ENCODE results near the gene STK25. TPM values are rescaled to one million over a fixed set of nuclear protein-coding genes. Genes with fewer than 3 reads are reported as not detected.
"Not testable (repeated sequence)": the region's sequence is repeated elsewhere in the genome, so short reads cannot be mapped to it uniquely, and the experiment has no call there.

STK25 gene
- polyA plus RNA-seq, 3 donors, result 116 to 169 (median 146) TPM

DNA sequence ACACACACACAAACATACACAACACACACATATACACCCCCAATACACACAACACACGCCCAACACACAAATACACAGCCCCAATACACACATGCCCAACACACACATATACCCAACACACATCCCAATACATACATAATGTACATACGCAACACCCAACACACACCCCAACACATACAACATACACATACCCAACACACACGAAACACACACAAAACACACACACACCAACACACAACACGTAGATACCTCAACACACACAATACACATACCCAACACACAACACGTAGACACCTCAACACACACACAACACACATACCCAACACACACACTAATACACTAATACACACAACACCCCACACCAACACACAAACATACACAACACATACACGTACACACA is 8.9 kb upstream of the STK25 start:
- WGBS, 3 donors, result 90 to 93% (median 92%) methylated on average over 6 of the region's 6 CpGs
- H3K27ac ChIP-seq (ENCODE audit: low read depth, low read length), result no peak overlapping the region

DNA sequence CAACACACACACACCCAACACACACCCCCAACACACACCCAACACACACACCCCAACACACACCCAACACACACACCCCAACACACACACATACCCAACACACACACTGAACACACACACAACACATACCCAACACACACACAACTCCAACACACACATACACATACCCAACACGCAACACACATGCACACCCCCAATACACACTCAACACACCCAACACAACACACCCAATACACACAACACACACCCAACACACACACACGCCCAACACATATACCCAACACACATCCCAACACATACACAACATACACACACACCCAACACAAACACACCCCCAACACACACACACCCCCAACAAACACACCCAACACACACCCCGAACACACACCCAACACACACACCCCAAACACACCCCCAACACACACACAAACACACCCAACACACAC is 8.2 kb upstream of the STK25 start:
- WGBS, 3 donors, result 96 to 98% (median 96%) methylated on average over 3 of the region's 3 CpGs
- no peak overlapping the region for H3K27ac ChIP-seq (ENCODE audit: low read depth, low read length)

DNA sequence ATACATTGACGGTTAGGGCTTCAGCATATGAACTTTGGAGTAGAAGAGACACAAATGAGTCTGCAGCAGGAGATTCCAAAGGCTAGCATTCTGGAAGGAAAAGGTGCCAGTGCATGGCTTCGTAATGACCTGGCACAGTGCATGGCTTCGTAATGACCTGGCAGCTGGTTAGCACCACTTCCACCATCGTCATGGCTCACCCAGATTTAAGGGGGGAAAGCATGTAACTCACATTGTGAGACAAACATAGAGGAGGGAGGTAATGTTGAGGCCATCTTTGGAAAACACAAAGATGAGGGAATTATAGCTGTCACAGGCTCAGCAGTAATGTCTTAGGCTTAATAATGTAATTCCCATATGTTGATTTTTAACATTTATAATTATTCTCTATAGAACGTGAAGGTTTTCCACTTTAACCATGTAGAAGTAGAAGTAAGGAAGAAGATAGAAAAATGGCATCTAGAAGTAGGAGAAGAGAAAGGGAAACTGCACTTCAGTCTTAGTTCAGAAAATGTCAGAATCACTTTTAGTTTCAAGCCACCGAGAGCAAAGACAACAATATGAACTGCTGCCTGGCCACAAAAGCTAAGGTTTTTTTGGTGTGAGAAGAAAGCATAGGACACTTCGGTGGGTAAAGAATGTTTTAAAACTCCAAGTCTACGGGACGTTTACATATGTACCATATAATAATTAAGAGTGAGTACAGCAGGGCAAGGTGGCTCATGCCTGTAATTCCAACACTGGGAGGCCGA is 6.8 kb upstream of the STK25 start:
- 58 to 78% (median 68%) methylated on average over 10 of the region's 10 CpGs for WGBS, 3 donors
- H3K27ac ChIP-seq (ENCODE audit: low read depth, low read length), result no peak overlapping the region

DNA sequence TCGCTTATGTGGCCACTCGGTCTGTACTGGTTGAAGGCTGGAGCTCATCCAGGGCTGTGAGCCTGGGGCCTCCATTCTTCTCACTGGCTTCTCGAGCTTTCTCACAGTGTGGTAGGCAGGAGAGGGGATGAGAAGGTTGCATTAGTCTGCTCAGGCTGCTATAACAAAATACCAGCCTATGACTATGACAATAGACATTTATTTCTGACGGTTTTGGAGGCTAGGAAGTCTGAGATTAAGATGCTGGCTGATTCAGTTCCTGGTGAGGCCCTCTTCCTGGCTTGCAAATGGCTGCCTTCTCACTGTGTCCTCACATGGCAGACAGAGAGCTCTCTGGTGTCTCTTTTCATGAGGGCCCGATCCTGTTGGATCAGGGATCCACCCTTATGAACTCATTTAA is 6.2 kb upstream of the STK25 start:
- H3K27ac ChIP-seq (ENCODE audit: low read depth, low read length), result no peak overlapping the region
- WGBS, 3 donors, result 73 to 82% (median 74%) methylated on average over 5 of the region's 5 CpGs

DNA sequence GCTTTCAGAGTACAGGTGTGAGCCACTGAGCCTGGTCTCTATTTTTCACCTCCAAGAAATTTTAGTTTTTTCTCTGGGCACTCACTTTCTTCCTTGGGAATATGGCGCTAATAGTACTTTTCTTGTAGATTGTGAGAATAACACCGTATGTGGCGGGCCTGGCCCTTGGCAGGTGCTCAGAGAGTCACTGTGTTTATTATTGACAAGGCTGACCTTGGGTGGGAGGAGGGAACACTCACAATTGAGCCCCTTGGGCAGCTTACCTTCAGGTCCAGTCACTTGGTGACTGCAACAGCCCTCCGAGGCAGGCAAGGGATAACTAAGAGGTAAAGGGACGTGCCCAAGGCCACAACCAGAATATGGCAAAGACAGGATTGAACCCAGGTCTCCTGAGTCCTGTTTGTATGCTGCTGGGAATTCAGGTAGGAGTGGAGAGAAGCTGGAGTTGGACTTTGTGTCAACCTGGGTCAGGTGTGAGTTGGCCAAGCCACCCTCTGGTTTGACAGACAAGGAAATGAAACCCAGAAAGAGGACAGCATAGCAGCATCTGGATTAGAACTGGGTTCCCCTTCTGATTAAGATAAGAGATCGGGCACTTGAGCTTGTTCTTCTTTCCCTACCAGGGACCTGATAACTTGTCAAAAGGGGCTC is 2.8 kb upstream of the STK25 start:
- H3K27ac ChIP-seq (ENCODE audit: low read depth, low read length), result no peak overlapping the region
- 48 to 96% (median 96%) methylated on average over 6 of the region's 6 CpGs for WGBS, 3 donors

DNA sequence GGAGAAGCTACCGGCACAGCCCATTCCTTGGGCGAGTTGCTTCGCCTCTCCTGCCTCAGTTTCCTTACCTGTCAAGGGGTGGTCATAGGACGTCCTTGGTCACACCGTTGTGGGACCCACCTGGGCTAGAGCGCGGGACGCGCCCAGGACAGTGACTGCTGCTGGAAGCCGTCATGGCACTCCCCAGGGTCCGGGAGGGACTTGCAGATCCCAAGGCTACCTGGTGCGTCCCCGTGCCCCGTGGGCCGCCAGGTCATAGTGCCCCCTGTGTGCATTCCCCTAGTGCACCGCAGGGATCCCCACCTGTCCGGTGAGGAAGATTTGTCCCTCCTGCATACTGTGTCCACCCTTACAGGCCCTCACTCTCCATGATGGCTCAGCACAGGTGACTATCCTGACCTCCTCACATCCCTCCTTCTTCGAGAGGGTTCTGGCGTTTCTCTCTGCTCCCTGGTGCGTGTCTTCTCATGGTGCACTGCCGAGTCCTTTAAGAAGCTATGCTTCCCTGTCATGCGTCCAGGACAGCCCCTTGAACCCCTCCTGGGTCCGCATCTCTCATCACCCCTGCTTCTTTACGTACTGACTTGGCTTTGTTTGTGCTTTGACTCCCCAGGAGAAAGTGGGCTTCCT is 886 bp upstream of the STK25 start:
- WGBS, 3 donors, result 19 to 27% (median 25%) methylated on average over 24 of the region's 24 CpGs
- H3K27ac ChIP-seq (ENCODE audit: low read depth, low read length), result no peak overlapping the region

DNA sequence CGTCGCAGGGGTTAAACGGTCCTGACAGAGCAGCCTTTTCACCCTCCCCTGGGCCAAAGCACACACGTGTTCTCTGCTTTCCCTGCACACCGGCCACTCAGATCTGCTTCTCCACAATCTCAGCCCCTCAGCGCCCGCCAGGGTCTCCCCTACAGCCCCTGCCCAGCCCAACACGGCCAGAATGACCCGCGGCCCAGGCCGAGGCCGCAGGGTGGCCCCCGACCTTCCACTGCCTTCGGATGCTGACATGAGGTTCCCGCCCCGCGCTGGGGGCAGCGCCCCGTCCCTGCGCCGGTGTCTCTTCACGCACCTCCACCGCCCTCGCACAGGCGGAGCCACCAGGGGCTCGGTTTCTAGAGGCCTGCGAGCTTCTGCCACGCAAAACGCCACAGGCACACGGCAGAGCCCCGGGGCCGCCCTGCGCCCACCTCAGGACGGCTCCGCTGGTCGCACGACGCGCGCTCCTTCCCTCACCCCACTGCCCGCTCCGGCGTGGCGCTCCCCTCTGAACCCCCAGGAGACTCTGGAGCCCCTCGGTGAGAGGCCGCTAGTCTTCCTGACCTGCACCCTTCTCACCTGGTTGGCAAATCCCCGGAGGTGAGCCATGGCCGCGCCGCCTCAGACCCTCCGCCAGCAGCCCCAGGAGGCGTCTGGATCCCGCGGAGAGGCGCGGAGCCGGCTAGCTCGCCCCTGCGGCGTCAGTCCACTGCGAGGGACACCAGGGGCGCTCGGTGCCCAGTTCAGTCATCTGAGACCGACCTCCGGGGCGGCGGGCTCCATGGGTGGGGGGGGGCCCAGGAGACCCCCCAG is 749 bp downstream of the STK25 start:
- WGBS, 3 donors, result 1% methylated on average over 67 of the region's 67 CpGs
- no peak overlapping the region for H3K27ac ChIP-seq (ENCODE audit: low read depth, low read length)

DNA sequence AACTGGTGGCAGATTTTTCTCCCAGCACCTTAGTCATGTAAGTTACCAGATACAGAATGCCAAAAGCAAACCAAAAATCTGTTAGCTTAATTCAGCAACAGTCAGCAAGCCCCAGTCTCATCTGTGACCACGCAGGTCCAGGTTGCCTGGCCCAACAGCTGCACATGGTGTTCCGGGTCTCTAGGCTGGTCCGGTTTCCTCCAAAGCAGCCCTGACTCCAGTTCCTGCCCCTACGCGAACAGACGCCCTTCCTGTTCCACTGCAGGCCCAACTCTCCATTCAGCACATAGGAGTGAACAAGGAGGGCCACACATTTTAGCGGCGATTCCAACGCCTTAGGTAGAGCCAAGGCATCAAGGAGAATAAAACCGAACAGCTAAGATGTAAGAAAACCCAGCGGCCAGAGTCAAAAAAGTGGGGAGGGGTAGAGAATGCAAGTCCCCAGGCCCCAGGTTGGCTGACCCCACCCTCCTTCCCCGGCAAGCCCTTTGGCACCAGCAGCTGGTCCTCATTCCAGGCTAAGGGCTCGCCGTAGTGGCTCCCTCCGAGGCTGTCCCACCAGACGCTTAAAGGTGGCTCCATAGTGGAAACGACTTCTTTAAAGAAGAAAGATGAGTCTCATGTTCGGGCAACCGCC is 1.5 kb downstream of the STK25 start:
- WGBS, 3 donors, result 40 to 53% (median 47%) methylated on average over 19 of the region's 19 CpGs
- H3K27ac ChIP-seq (ENCODE audit: low read depth, low read length), result no peak overlapping the region

DNA sequence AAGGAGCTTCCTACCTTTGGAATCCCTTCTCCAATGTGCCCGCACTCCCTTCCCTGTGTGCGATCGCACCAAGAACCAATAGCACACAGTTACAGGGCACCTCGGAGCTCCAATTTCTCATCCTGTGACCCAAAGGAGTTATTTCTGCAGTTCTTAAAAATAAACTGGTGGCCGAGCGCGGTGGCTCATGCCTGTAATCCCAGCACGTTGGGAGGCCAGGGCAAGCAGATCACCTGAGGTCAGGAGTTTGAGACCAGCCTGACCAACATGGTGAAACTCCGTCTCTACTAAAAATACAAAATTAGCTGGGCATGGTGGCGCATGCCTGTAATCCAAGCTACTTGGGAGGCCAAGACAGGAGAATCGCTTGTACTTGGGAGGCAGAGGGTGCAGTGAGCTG is 2.1 kb downstream of the STK25 start:
- 94 to 96% (median 95%) methylated on average over 11 of the region's 11 CpGs for WGBS, 3 donors
- not testable (repeated sequence) for H3K27ac ChIP-seq (ENCODE audit: low read depth, low read length)

DNA sequence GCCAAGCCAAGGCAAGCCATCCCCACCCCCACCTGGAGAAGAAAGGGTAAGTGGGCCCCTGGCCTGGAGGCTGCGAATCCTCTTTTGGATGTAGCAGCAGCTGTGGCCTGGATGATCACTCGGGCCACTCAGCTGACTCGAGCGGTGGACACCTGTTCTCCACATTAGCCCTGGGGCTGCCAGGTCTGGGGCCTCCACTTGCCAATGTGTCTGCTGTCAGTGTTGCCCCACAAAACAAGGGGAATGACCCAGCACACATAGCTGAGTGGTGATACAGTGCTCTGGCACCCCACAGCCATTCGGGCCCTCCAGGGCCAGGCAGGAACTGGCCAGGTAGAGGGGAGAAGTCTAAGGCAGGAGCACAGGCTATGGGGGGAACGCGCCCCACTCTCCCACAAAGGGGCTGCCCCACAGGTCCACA is 2.6 kb downstream of the STK25 start:
- 90 to 91% (median 90%) methylated on average over 7 of the region's 7 CpGs for WGBS, 3 donors
- no peak overlapping the region for H3K27ac ChIP-seq (ENCODE audit: low read depth, low read length)

DNA sequence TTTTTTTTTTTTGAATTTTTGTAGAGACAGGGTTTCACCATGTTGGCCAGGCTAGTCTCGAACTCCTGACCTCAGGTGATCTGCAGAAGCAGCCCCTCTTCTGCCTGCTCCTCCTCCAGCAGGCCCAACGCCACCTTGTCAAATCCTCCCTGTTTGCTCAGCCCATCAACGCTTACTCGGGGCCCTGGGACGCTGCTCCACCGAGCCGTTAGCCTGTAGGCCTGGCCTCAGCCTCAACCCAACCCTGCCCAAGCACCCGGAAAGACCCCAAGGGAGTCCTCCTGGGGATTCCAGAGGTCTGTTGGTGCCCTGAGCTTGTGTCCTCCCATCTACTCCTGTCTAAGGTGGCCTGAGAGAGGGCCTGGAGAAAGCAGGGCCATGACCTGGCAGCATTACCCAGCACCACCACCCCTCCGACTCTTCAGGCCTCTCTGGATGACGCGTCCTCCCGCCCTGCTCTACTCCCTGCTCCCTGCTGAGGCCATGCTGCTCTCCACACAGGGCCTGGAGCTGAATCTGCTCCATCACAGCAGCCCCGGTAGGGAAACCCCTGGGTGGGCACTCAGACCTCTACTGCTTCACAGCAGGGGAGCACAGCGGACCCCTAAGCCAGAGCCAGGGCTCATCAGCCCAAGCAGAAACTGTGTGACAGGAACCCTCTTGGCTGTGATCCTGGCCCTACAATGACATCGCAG is 3.2 kb downstream of the STK25 start:
- H3K27ac ChIP-seq (ENCODE audit: low read depth, low read length), result no peak overlapping the region
- WGBS, 3 donors, result 81 to 88% (median 86%) methylated on average over 15 of the region's 15 CpGs

DNA sequence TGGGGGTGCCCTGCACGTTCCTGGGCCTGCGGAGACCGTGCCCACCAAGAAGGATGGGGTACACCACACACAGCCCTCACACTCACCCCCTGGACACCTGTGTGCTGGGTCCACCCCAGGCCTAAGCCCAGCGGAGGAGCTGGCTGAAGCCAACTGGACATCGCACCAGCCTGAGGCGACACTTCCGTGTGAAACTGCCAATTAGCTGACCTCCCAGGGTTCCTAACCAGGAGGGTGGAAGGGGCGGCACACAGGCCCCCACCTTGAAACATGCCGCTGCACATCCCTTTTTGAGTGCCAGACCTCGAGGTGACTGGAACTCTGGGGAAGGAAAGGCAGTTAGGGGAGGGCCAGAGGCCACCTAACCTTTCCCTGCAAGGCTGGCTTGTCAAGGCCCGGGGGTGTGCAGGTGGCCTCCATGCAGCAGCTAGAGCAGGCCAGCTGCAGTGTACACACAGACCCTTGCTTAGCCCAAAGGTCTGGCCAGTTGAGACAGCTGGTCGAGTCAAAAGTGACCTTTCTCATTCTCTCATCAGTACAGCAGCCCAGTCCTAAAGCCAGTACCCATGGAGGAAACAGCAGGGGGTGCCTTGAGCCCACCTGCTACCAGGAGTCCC is 4.5 kb downstream of the STK25 start:
- 83 to 87% (median 84%) methylated on average over 12 of the region's 12 CpGs for WGBS, 3 donors
- no peak overlapping the region for H3K27ac ChIP-seq (ENCODE audit: low read depth, low read length)

DNA sequence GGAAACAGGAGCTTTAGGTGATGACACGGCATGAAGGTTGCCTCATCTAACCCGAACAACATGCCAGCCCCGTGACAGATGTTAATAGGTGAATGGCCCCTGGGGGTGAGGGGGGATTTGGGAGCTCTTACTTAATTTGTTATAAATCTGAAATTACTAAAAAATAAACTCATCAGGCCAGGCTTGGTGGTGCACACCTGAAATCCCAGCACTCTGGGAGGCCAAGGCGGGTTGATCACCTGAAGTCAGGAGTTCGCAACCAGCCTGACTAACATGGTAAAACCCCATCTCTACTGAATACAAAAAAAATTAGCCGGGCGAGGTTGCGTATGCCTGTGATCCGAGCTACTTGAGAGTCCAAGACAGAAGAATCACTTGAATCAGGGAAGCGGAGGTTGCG is 6.1 kb downstream of the STK25 start:
- 94 to 98% (median 97%) methylated on average over 11 of the region's 11 CpGs for WGBS, 3 donors
- H3K27ac ChIP-seq (ENCODE audit: low read depth, low read length), result no peak overlapping the region

DNA sequence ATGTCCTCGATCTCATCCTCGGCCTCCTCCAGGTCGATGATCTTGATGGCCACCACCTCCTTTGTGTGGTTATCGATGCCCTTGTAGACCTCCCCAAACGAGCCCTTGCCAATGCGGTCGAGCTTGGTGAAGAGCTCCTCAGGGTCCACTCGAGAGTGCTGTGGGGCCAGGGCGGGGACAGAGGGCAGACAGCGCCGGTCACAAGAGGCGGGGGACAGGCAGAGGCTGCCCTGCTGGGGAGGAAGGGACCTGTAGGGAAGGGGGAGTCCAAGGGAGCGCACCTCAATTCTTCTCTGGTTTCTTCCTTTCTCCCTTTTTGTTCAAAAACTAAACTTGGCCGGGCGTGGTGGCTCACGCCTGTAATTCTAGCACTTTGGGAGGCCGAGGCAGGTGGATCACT is 6.8 kb downstream of the STK25 start:
- no peak overlapping the region for H3K27ac ChIP-seq (ENCODE audit: low read depth, low read length)
- 94 to 96% (median 95%) methylated on average over 17 of the region's 17 CpGs for WGBS, 3 donors

DNA sequence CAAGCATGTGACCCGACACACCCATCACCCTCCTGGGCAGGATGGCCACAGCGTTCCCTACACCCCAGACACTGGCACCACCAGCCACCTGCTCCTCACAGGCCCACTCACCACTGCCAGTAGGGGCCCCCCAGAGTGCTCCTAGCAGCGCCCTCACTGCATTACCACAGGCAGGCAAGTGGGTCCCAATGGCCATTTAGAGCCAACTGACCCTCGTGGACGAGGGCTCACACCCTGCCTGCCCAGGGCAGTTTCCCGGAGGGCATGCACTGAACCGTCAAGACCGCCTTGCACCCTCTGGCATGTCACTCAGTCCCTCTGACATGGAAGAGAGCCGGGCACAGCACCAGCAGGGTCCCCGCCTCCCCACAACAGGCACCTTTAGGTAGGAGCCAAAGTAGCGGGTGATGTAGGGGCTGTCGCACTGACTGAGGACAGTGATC is 7.3 kb downstream of the STK25 start:
- H3K27ac ChIP-seq (ENCODE audit: low read depth, low read length), result no peak overlapping the region
- WGBS, 3 donors, result 91 to 92% (median 91%) methylated on average over 12 of the region's 12 CpGs

DNA sequence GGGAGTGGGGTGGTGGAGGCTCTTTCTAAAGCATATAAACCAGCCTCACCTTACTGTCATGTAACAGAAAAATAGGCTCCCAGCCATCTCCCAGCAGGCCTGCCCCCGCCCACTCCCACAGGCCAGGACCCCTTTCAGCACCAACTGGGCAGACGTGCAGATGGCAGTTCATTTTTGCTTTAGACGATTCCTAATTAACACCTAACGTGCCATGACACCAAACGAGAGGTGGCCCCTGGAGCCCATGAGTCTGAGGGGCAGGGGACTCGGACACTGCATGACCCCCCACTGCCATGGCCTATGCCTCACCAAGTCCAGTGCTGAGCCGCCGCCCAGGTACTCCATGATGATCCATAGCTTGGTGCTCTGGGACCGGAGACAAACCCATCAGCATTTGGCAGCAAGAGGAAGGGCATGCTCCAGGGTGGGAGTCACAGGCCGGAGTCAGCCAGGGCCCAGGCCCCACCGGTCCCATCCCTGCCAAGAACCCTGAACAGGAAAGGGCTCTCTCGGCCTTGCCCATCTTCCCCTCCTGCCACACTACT is 7.9 kb downstream of the STK25 start:
- 86 to 87% (median 86%) methylated on average over 12 of the region's 12 CpGs for WGBS, 3 donors
- H3K27ac ChIP-seq (ENCODE audit: low read depth, low read length), result no peak overlapping the region

DNA sequence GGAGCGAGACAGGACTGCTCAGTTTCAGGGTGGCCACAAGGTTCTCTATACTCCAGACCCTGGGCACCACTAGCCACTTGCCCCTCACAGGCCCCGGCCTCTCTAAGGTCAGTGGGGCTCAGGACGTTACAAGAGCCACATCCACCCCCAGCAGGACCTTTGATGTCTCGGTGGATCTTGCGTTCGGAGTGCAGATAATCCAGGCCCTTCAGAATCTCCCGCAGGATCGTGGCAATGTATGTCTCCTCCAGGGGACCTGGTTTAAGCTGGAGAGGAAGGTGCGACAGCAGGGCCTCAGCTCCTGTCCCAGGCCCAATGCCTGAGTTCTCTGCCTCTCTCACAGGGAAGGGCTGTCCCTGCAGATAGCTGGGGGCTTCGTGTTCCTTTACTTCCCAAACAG is 8.4 kb downstream of the STK25 start:
- WGBS, 3 donors, result 92 to 97% (median 92%) methylated on average over 10 of the region's 10 CpGs
- no peak overlapping the region for H3K27ac ChIP-seq (ENCODE audit: low read depth, low read length)
